Measurements from ENCODE around the gene MRPL33.
"Not testable (repeated sequence)": the region's sequence is repeated elsewhere in the genome, so short reads cannot be mapped to it uniquely, and the experiment has no call there.

MRPL33 gene

DNA sequence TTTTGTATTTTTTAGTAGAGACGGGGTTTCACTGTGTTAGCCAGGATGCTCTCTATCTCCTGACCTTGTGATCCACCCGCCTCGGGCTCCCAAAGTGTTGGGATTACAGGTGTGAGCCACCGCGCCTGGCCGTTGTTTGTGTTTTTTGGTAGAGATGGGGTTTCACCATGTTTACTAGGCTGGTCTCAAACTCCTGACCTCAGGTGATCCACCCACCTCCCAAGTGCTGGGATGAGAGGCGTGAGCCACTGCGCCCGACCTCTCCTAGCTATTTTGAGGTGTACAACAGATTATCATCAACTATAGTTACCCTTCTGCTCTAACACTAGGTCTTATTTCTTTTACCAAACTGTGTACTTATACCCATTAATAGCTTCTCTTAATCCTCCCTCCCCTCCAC lies 28.9 kb upstream of the MRPL33 start:
- DNase-seq, result no peak

DNA sequence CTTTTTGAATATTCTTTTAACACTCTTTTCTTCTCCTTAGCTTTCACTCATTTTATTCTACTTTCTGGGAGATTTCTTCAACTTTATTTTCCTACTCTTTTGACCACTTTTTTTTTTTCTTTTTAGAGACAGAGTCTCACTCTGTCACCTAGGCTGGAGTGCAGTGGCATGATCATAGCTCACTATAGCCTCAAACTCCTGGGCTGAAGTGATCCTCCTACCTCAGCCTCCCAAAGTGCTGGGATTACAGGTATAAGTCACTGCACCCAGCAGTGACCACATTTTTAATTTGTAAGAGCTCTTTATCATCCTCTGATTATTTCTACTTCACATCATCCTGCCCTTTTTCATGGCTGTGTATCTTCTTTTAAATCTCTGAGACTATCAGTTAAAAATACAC lies 26.0 kb upstream of the MRPL33 start:
- DNase-seq, result not testable (repeated sequence)

DNA sequence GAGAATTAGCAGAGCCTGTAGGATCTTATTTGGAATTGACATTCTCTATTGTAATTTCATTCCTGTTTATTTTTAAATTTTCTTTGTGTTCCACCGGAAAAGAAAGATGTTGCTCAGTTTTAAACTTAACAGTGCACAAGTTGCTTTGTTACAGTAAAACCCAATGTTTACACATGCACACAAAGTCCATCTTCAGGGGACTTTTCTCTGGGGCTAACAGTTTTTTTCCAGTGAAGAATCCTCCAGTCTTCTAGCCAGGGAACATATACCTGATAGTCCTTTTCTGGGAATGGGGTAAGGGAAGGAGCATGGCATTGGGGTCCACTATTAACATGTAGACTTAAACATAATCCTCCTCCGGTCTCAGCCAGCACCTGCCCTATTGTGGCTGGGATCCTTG lies 25.2 kb upstream of the MRPL33 start:
- DNase-seq, result no peak

DNA sequence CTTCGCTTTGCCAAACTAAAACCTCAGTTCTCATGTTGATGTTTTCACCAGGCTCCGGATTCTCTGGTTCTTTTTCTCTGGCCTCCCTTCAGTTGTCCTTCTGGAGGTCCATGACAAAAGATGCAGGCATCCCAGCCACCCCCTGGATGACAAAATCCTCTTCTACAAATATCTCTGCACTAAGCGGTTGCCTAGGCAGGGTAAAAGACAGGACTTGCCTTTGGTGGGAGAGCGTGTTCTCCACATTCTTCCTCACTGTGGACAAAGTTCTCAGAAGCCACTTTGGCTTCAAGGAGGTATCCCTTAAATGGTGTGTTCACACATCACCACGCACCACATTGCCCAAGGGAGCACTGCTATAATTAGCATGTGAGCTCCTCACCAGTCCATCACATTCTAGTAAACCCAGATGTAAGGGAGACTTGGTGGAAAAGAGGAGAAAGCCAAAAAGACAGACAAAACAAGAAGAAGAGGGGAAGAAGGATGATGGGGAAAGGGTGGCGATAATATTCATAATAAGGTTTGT lies 23.6 kb upstream of the MRPL33 start:
- DNase-seq, result no peak

DNA sequence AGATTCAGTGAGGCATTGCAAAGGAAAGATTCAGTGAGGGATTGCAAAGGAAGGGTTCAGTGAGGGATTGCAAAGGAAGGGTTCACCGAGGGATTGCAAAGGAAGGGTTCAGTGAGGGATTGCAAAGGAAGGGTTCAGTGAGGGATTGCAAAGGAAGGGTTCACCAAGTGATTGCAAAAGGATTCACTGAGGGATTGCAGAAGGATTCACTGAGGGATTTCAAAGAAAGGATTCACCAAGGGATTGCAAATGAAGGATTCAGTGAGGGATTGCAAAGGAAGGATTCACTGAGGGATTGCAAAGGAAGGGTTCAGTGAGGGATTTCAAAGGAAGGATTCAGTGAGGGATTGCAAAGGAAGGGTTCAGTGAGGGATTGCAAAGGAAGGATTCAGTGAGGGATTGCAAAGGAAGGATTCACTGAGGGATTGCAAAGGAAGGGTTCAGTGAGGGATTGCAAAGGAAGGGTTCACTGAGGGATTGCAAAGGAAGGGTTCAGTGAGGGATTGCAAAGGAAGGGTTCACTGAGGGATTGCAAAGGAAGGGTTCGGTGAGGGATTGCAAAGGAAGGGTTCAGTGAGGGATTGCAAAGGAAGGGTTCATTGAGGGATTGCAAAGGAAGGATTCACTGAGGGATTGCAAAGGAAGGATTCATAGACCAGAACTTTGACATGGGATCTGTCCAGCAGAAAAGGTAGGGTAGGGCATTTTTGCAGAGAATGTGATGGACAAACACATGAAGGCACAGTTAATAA lies 22.5 kb upstream of the MRPL33 start:
- not testable (repeated sequence) for DNase-seq

DNA sequence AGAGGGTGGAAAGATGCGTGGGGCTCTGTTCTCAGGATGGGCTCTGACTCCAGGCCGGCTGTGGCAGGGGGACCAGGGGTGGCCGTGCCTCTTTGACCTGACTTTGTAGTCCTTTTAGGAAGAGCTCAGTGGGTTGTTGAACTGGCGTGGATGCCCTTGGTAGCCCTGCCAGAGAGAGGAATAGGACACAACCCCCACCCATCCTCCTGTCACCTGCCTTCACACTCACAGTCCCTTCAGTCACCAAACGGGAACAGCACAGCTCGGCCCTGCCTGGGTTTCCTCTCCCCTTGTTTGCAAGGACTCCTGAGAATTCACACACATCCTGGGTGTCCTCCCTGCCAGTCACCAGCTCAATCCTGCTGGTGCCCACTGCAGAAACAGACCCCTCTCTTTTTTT lies 20.1 kb upstream of the MRPL33 start:
- no peak for DNase-seq

DNA sequence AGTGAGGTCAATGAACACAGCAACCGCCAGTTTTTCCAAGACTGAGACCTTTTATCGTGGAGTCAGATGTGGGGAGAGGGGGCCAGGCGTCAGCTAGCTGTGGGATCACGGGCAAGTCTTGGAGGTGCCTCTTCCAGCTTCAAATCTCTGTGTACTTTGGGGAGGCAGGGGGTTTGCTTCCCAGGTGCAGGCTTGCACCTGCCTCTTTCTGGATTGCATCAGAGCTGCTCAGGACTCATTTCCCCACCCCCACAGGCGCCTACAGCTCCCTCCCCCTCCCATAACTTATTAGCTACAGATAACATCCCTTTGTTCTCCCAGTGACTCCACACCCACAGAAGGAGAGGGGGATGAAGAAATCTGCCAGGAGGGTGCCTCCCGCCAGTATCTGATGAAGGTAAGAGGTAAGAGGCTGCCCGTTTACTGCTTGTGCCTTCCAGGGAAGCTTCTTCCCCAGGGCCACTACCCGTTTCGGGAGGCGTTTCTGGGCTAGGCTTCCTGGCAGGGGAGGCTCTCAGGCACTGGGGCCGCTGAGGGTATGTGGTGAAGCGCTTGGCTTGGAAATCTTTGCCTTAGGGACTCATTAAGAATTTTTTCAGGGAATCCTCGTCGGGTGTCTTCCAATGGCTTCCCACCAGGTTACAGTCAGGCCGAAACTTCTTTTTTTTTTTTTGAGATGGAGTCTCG lies 18.8 kb upstream of the MRPL33 start:
- DNase-seq, result no peak

DNA sequence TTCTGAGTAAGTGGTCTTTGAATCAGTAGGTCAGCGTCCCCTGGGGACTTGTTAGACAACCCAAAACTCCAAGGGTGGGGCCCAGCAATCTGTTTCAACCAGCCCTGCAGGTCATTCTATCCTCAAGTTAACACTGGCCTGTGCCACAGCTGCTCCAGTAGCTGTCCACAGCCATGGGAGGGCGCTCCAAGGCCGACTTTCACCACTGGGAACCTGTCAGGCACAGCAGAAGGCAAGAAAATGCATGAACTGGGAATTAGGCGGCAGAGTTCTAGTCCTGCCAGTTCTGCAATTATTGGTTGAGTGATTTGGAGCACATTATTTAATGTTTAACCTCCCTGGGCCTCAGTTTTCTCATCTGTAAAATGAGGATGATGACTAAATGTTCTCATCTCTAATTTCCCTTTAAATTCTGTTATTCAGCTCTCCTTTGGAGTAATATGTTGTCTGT lies 17.4 kb upstream of the MRPL33 start:
- peak; percentile 42 for DNase-seq

DNA sequence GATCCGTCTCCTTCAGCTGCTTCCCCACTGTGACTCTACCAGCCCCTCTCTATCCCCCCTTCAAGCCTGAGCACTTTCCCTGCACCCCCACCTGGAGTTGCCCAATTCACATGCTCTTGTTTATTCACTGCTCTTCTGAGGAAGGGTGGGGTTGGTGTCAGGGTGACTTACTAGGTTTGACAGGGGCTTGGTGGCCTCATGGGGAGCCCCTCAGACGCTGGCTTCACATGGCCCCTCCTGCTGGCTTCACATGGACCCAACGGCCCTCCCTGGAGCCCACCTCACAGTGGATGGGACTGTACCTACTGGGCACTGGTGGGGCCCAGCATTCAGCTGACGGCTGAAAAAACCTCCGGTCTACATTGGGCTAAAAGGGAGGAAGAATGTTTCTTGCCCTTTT lies 16.7 kb upstream of the MRPL33 start:
- DNase-seq, result no peak

DNA sequence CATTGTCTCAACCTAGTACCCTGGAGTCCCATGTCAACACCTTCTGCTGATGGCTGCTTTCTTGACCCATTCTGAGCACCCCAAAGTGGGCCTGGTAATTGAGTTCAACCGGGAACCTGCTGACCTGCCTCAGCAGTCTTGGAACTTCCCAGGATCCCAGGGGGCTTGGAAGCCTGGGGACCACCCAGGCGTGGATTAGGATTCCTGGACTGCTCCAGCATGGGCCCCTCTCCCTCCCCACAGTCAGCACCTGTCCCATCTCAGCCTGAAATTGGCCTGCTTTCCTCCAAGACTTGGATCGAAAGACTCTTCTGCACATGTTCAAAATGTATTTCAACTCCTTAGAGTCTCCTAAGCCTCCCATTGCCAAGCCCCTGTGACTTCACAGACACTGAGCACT lies 15.4 kb upstream of the MRPL33 start:
- no peak for DNase-seq

DNA sequence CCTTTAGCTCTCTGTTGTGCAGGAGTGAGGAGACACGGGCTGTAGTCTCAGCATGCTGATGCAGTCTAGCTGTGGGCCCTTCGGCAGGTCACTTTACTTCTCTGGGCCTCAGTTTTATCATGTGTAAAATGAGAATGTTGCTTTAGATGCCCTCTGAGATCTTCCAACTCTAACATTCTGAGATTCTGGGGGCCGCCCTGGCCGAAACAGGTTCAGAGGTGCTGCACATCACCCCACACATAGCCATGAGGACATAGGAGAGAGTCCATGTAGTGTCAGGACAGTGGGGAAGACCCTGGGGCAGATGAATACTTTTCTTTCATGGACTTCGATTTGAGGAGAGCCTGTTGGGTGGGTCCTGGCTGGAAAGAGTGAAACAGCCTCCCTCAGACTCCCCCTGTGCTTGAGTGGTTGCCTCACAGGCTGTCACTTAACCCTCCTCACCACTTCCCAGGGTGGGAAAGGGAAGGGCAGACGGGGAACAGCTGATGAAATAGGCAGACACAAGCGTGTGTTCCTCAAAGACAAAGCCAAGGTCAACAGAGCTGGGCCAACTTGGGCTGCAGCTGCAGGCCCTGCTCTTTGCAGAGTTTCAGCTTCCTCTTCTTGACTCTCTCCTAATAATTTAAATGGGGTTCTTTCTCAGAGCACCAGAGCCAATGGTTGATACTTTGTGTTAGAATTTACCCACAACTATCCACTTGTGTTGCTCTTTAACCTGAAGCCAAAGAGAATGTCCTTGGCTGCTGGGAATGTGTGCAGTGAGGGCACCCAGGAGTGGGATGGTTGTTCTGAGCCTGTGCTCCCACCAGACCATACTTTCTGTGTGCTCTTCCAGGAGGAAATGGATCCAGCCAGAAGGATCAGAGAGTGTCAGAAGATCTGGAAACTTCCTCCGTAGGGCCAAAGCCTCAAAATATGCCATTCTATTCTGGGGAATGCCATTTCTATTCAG lies 14.7 kb upstream of the MRPL33 start:
- no peak for DNase-seq

DNA sequence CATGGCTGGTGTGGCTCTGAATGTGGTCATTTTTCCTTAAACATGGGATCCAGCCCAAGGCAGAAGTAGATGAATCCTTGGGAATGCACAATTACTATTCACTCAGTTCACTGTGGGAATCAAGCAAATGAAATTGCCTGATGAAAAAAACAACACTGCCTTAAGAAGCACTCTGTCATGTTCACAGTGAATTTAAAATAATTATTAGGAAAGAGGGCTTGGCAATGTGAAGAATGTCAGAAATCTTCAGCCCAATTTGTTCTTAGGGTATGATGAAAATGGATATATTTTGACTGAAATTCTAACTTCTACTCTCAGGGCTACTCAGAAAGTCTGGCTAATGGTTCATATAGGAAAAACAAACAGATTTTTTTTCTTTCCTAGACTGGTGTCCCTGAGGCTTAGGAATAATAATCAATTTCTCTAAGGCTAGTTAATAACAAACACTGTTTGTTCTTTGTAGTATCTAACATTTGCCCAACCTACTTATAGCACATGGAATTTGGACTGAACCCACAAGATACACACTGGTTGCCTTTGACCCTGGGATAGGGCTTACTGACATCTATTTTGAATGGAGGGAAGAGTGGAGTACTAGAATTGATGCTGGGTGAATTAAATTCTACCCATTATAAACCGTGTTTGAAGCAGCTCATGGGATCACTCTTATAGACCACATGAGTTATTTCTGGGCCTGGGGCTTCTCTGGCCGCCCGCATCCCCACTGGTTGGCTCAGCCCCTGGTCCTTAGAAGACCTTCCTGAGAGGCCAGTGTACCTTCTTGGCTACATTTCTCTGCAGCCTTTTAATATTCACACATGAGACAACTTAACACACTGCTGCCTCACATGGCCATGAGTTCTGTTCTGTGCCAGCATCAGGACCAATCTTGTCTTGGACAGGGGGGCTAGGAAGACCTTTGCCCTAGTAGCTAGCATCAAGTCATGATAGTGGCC lies 8.3 kb upstream of the MRPL33 start:
- no peak for DNase-seq

DNA sequence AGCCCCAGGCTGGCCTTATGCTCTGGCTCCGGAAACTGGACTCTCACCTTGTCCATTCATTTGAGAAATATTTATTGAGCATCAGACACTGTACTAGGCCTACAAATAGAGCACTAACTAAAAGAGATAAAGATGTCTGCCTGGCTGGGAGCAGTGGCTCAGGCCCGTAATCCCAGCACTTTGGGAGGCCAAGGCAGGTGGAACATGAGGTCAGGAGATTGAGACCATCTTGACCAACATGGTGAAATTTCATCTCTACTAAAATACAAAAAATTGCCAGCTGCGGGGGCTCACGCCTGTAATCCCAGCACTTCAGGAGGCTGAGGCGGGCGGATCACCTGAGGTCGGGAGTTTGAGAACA lies 7.6 kb upstream of the MRPL33 start:
- no peak for DNase-seq

DNA sequence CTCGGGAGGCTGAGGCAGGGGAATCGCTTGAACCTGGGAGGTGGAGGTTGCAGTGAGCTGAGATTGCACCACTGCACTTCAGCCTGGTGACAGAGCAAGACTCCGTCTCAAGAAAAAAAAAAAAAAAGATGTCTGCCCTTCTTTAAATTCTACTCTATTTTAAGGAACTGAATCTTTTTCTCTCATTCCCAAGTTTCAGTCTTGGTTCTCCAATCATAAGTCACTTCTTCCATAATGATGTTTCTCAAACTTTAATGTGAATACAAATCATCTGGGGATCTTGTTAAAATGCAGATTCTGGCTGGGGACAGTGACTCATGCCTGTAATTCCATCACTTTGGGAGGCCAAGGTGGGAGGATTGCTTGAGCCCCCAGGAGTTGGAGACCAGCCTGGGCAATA lies 7.0 kb upstream of the MRPL33 start:
- DNase-seq, result not testable (repeated sequence)

DNA sequence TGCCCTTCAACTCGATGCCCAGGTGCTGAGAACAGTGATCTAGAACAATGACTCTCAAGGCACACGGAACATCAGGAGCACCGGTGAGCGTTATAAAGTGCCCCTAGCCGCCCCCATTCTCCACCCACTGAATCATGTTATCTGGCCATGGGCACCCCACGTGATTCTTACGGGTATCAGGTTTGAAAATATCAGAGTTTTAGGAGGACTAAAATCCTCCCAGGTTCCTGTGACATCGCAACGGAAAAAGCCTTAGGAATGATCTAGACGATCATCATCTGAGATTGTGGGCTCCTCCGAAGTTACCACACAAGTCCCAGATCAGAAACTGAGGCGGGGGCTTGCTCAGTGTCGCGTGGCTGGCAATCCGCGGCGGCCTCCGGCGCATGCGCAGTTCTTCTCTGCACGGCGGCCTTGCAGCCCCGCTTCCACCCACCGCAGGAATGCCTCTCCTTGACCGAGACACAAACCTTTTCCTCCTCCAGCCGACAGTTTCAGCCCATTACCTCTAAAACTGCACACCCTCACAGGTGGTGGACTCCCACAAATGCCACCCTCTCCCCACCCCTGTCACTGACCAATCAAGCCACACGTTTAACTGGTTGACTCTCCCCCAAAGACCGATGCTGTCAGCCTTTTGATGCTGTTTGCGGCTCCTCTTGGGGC lies 5.8 kb upstream of the MRPL33 start:
- no peak for DNase-seq

DNA sequence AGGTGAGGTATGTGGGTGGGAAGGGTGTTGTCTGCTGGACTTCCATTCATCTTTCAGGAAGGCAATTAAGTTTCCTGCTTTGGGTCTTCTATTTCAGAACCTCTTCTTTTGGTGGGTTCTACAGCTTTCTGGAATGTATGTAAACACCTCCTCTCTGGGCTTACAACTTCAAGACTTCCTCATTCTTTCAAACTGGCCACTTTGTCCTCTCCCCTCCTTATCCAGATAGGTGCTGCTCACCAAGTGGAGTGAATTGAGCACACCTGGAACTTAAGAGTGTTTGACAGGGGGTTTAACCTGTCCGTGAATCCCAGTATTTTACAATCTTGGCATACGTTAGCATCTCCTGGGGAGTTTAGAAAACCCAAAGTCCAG lies 5.2 kb upstream of the MRPL33 start:
- no peak for DNase-seq

DNA sequence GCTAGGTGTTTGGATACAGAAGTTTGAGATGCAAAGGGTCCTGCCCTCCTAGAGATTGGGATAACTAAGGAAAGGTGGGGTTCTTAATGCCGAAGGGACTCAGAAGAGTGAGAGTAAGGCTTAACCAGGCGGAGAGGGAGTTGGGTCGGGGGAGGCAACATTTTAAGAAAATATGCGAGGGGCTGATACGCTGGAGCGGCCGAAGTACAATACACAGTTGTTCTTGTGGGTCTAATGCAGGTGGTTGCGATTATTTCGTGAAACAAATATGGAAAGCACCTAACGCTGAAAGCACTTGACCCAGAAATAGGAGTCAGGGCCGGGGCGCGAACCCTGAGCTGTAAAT lies 344 bp upstream of the MRPL33 start:
- DNase-seq, result no peak

DNA sequence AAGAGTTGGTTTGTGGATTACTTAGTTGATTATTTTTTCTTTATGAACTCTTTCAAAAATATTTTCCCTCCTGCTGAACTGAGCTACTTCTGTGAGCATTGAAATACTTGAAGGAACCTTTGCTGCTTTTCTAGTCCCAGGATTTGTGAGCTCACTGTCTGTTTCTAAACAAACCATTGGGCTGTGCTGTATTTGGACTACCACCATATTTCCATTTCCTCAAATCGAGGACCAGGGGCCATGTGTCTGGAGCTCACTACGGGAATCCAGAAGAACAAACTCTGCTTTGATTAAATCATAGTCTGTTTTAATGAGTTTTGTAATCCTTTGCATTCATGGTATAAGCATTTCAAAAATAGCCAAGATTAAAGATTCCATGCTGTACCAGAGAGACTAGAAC lies 1.3 kb downstream of the MRPL33 start:
- no peak for DNase-seq

DNA sequence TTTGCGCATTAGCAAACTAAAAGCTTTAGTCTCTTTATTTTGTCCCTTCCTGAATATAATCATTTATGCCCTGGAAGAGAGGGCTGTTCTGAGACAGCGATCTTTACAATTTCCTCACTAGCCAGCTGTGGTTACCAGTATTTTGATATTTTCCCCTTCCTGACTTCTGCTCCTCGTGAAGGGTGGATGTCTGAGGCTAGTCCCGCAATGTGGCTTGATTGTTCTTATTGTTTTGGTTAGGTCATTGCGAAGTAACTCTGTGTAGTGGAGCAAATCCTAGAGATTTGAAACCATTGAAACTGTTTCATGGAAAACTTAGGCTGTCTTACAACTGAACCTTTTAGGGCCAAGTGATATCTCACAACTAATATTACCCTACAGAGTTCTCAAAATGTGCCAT lies 2.4 kb downstream of the MRPL33 start:
- no peak for DNase-seq

DNA sequence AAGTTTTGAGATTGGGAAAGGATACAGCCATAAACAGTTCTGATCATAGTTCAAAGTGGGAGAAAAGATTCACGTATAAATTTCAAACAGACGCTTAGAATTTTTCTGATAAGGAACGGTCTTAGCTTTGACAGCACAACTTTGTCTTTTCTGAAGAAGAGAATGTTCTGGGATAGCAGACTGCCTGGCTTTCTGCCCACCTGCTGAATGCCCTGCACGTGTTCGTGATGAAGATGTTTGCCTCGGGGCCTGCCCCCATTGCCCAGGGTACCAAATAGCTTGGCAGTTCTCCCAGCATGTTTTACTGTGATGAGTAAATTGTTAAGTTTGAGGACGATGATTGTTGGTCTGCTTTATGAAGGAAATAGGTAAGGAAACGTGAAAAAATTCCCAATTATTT lies 4.6 kb downstream of the MRPL33 start:
- peak; percentile 77 for DNase-seq

DNA sequence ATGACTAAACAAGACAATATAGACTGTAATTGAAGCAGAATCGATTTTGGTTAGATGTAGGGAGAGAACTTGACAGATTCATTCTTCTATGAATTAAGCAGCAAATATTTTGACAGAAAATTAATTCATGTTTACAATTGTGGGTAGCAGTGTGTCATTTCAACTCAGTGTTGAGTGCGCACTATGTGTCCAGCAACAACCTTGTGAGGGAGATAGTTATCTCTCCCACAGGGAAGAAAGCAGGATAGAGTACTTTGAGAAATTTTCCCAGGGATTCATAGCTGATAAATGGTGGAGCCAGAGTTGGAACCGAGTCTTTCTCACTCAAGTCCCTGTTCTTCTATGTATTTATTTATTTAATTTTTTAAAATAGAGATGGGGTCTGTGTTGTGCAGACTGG lies 5.2 kb downstream of the MRPL33 start:
- no peak for DNase-seq

All from T1000 (cell line).